Retinal pigment epithelial cell (primary cell): ENCODE measurements around the gene PPP1R14C.
"Not testable (repeated sequence)": the region's sequence is repeated elsewhere in the genome, so short reads cannot be mapped to it uniquely, and the experiment has no call there.

Experiments used
- DNase-seq: peaks from one replicate; pipeline ENCODE4 v3.0.0-alpha.2; 2010; ENCODE audit warnings: low read depth
- H3K4me3 ChIP-seq: 2 replicates; pipeline ENCODE4 v1.5.1; 2011; ENCODE audit warnings: mild to moderate bottlenecking, low read length, control low read depth, moderate library complexity
- TF ChIP-seq, protein P1 (sequence below): conservative IDR thresholded peaks from 2 replicates; pipeline ENCODE4 v1.5.1; 2011; ENCODE audit warnings: low read depth, low read length, control low read depth, inconsistent platforms

The PPP1R14C gene

DNA sequence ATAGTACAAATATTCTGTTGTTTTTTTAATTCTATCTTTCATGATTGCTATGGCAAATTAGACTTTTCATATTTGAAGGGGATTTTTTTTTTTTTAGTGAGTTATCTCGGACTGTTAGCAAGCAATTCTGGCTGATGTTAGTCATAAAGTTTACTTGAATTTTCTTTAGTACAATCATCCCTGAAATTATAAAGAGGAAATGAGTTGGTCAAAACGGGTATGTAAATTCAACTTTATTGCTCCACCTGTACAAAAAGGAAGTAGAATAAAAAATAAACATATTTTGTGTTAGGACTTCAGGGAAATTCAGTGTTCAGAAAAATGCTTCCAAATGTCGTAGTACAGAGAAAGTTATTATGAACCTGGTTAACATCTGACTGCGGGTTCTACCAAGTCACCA lies 40.3 kb downstream of the PPP1R14C start:
- no peak overlapping the region for H3K4me3 ChIP-seq
- no peak for DNase-seq
- TF ChIP-seq, protein P1, sequence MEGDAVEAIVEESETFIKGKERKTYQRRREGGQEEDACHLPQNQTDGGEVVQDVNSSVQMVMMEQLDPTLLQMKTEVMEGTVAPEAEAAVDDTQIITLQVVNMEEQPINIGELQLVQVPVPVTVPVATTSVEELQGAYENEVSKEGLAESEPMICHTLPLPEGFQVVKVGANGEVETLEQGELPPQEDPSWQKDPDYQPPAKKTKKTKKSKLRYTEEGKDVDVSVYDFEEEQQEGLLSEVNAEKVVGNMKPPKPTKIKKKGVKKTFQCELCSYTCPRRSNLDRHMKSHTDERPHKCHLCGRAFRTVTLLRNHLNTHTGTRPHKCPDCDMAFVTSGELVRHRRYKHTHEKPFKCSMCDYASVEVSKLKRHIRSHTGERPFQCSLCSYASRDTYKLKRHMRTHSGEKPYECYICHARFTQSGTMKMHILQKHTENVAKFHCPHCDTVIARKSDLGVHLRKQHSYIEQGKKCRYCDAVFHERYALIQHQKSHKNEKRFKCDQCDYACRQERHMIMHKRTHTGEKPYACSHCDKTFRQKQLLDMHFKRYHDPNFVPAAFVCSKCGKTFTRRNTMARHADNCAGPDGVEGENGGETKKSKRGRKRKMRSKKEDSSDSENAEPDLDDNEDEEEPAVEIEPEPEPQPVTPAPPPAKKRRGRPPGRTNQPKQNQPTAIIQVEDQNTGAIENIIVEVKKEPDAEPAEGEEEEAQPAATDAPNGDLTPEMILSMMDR, result no peak

DNA sequence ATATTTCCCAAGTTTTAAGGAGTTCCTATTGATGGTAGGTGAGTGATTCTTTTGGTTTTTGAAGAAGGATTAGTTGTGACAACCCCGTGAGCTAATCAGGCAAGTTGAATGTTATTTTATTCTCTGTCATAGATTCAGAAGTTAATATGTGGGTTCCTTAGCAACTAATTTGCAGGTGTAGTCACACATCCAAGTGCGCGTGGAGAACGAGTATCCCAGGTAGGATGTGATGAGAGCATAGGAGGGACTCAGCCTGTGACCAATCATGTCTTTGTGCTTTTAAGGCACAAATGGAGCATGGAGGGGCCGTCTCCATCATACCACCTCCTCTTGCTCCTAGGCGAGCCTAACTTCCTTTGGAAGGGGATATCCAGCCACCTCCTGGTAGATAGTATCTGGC lies 41.1 kb downstream of the PPP1R14C start:
- TF ChIP-seq, protein P1, result no peak
- no peak for DNase-seq
- no peak overlapping the region for H3K4me3 ChIP-seq

DNA sequence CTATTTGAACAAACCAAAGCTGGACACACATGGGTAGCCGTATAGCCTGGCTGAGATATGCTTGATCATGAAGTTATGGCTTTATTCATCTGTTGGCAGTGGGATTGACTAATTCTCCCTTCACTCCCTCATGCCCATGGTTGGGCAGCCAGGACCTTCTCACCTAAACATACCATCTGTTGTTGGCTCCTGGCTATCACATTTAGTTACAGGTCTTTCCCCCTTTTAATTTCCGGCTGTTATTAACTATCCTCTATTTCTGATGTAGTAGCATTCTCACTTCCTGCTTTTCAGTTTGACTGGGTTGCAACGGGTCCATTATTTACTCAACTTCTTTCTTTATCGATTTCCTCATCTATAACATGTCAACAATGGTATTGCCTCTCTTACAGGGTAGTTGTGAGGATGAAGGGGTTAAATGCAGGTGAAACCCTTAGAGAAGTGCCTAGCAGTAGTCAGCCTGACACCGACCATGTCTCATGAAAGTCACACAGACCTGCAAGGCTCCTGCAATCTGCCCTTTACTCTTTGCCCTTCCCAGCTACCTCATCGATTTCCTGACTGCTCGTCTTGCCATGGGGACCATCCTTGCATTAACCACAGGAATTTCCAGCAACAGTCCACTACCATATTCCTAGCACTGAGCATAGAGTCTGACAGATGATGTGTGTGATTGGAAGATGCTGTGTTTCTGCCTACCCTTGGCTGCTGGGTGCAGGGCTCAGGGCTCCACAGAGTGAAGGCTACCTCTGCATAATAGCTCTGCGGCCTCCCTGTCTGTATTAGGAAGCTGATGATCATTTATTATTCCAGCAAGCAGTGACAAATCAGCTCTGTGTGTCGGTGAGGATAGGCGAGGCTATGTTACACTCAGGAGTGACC lies 42.2 kb downstream of the PPP1R14C start:
- DNase-seq, result no peak
- H3K4me3 ChIP-seq, result no peak overlapping the region
- TF ChIP-seq, protein P1, result no peak

DNA sequence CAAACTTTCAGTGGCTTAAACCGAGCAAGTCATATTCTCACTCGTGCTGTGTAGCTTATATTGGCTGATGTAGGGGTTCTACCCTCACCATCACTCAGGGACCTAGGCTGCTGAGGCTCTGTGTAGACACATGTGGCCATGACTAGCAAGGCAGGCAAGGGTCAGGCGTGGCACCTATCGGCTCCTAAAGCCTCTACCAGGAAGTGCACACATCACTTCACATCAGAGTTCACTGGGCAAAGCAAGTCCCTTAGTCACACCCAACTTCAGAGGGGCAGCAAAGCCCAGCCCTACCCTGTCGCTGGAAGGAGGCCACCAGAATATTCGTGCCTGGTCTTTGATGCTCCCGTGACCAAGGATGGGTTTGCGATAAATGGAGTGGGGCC lies 42.9 kb downstream of the PPP1R14C start:
- no peak overlapping the region for H3K4me3 ChIP-seq
- TF ChIP-seq, protein P1, result no peak
- DNase-seq, result no peak

DNA sequence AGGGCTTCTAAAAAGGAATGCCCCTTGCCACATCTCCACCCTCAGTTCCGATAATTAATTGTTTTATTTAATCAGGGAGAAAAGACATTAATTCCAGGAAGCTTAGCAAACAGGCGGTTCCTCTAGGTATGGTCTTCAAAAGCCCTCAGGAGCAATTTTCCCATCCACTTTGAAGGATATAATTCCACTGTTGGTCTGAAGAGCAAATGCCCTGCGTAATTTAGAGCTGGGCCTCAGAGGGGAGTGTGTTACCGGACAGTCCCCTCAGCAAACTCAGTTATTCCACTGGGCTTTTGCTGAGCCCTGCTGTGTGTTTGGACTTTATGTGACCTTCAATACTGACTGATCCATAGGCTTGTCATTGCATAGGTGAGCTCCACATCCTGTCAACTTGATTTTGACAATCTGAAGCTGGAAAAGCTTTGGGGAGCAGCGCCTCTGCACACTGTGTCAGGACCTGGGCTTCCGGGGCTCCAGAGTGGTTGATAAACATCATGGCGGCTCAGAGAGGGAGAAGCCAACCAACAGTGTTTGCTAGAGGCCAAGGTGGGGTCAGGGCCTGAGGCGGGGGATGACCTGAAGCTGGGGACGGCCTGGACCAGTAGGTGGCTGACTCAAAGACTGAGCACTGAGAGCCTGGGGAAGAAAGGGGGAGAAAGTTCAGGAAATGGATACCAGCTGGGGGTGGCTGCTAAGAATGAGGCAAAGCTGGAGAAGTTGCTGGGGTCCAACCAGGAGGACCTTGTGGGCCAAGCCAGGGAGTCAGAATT lies 43.5 kb downstream of the PPP1R14C start:
- TF ChIP-seq, protein P1, result no peak
- H3K4me3 ChIP-seq, result no peak overlapping the region
- DNase-seq, result no peak

DNA sequence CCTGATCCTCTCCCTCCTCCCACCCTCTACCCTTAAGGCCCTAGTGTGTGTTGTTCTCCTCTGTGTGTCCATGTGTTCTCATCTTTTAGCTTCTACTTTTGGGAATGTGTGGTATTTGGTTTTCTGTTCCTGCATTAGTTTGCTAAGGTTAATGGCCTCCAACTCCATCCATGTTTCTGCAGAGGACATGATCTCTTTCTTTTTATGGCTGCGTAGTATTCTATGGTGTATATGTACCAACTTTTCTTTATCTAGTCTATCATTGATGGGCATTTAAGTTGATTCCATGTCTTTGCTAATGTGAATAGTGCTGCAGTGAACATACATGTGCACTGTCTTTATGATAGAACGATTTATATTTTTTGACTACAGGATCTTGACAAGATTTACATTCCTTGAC lies 44.6 kb downstream of the PPP1R14C start:
- DNase-seq, H3K4me3 ChIP-seq: not testable (repeated sequence)

DNA sequence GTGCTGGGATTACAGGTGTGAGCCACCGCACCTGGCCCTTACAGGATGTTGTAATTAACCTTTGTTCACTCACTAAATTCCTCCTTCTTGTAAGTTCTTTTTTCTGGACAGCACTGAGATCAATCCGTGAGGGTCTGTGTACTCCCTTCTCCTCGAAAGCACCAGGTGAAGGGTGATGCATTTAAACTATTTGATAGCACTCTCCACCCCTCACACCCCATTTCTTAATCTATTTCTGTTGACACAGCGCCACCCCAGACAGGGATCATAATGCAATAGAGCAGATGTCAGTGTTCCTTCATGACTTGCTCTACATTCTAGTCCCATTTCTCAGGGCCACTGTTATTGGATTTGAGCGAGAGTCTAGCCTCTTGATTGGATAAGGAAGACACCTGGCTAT lies 46.3 kb downstream of the PPP1R14C start:
- no peak overlapping the region for H3K4me3 ChIP-seq
- TF ChIP-seq, protein P1, result no peak
- DNase-seq, result no peak
